Loucy (cell line): ENCODE data around the gene KLHL24.

ENCODE experiments used
- EZH2phosphoT487 ChIP-seq: fragments of 200-600 bp; IDR thresholded peaks from 2 replicates; pipeline ENCODE4 v1.6.1; 2018; ENCODE audit warnings: antibody characterized with exemption, mild to moderate bottlenecking, moderate library complexity, borderline replicate concordance
- TF ChIP-seq, protein P1 (sequence below): fragments of 200-600 bp; sonication (generic); conservative IDR thresholded peaks from 2 replicates; pipeline ENCODE4 v1.5.1; 2014; ENCODE audit warnings: mild to moderate bottlenecking, antibody characterized with exemption, low read length

DNA sequence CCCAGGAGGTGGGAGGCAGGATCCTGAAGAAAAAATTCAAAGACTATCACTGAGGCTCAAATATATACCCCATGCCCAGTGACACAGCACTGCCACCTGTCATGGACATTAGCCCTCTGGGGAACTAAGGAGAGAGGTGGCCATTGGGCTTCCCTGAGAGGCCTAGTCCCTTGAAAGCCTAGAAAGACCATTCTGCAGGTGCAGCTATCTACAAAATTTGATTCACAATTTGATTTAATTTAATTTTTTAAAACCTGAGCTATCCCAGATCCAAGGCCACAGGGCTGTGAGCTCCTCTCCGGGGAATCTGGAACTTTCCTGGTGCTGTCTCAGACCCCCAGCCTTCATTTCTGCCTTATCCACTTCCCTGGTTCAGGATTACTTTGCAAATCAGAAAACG lies 16.9 kb upstream of the KLHL24 start:
- TF ChIP-seq, protein P1, sequence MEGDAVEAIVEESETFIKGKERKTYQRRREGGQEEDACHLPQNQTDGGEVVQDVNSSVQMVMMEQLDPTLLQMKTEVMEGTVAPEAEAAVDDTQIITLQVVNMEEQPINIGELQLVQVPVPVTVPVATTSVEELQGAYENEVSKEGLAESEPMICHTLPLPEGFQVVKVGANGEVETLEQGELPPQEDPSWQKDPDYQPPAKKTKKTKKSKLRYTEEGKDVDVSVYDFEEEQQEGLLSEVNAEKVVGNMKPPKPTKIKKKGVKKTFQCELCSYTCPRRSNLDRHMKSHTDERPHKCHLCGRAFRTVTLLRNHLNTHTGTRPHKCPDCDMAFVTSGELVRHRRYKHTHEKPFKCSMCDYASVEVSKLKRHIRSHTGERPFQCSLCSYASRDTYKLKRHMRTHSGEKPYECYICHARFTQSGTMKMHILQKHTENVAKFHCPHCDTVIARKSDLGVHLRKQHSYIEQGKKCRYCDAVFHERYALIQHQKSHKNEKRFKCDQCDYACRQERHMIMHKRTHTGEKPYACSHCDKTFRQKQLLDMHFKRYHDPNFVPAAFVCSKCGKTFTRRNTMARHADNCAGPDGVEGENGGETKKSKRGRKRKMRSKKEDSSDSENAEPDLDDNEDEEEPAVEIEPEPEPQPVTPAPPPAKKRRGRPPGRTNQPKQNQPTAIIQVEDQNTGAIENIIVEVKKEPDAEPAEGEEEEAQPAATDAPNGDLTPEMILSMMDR = no peak
- TF ChIP-seq EZH2phosphoT487 = no peak
